ENCODE data around the gene RNASE12. TPM values are rescaled to one million over a fixed set of nuclear protein-coding genes. Genes with fewer than 3 reads are reported as not detected.

Gene RNASE12
- total RNA-seq (2022; extraction: Qiagen RNA extraction; ENCODE audit: low read depth) = not detected in 5 replicates

GRCh38 chr14:20591235-20591634, at the start of gene RNASE12:
RNASE12 (minus strand) TSS chr14:20591376; CDS start chr14:20590723, 653 bp downstream.

GRCh38 chr14:20587489-20588154, 3.6 kb downstream of the RNASE12 start, which contains the start of gene RNASE11:
RNASE11 (minus strand) TSS chr14:20588001.

GRCh38 chr14:20560961-20561360, 30.2 kb downstream of the RNASE12 start, which contains the start of gene RNASE9:
RNASE9 (minus strand) TSS chr14:20561047.

Other genes with a start within 250 kb of the RNASE12 start
- 19.4 to 24.7 TPM (median 22.5 TPM) in 5 replicates for gene PARP2, start 247.7 kb downstream of the RNASE12 start, total RNA-seq (2022; extraction: Qiagen RNA extraction; ENCODE audit: low read depth)
- gene TEP1, start 177.9 kb downstream of the RNASE12 start, total RNA-seq (2022; extraction: Qiagen RNA extraction; ENCODE audit: low read depth) = 10.0 to 11.9 TPM (median 10.7 TPM) in 5 replicates
- gene KLHL33, start 155.2 kb downstream of the RNASE12 start, total RNA-seq (2022; extraction: Qiagen RNA extraction; ENCODE audit: low read depth) = not detected in 5 replicates
- gene OSGEP, start 136.6 kb downstream of the RNASE12 start, total RNA-seq (2022; extraction: Qiagen RNA extraction; ENCODE audit: low read depth) = 24.1 to 29.4 TPM (median 26.2 TPM) in 5 replicates
- 262 to 275 TPM (median 266 TPM) in 5 replicates for gene APEX1, start 136.2 kb downstream of the RNASE12 start, total RNA-seq (2022; extraction: Qiagen RNA extraction; ENCODE audit: low read depth)
- gene PIP4P1, start 129.9 kb downstream of the RNASE12 start, total RNA-seq (2022; extraction: Qiagen RNA extraction; ENCODE audit: low read depth) = 32.2 to 37.0 TPM (median 33.3 TPM) in 5 replicates
- gene PNP, start 122.0 kb downstream of the RNASE12 start, total RNA-seq (2022; extraction: Qiagen RNA extraction; ENCODE audit: low read depth) = 166 to 227 TPM (median 176 TPM) in 5 replicates
- gene RNASE10, start 85.8 kb downstream of the RNASE12 start, total RNA-seq (2022; extraction: Qiagen RNA extraction; ENCODE audit: low read depth) = 0.20 to 0.37 TPM (median 0.27 TPM) in 5 replicates
- not detected in 5 replicates for gene RNASE9, start 30.3 kb downstream of the RNASE12 start, total RNA-seq (2022; extraction: Qiagen RNA extraction; ENCODE audit: low read depth)
- not detected in 5 replicates for gene RNASE11, start 3.4 kb downstream of the RNASE12 start, total RNA-seq (2022; extraction: Qiagen RNA extraction; ENCODE audit: low read depth)
- not detected in 5 replicates for gene OR6S1, start 50.3 kb upstream of the RNASE12 start, total RNA-seq (2022; extraction: Qiagen RNA extraction; ENCODE audit: low read depth)
- 5.8 to 11.8 TPM (median 8.6 TPM) in 5 replicates for gene RNASE4, start 93.2 kb upstream of the RNASE12 start, total RNA-seq (2022; extraction: Qiagen RNA extraction; ENCODE audit: low read depth)
- 8.0 to 11.2 TPM (median 8.6 TPM) in 5 replicates for gene ANG, start 97.4 kb upstream of the RNASE12 start, total RNA-seq (2022; extraction: Qiagen RNA extraction; ENCODE audit: low read depth)
- not detected in 5 replicates for gene EDDM3A, start 154.5 kb upstream of the RNASE12 start, total RNA-seq (2022; extraction: Qiagen RNA extraction; ENCODE audit: low read depth)
- not detected in 5 replicates for gene EDDM3B, start 177.0 kb upstream of the RNASE12 start, total RNA-seq (2022; extraction: Qiagen RNA extraction; ENCODE audit: low read depth)
- gene RNASE6, start 189.9 kb upstream of the RNASE12 start, total RNA-seq (2022; extraction: Qiagen RNA extraction; ENCODE audit: low read depth) = not detected in 5 replicates
- 0.22 to 0.36 TPM (median 0.26 TPM) in 4 of 5 replicates, not detected in the other for gene RNASE1, start 211.5 kb upstream of the RNASE12 start, total RNA-seq (2022; extraction: Qiagen RNA extraction; ENCODE audit: low read depth)

Measured in A549 treated with DMSO at 1 μM for 4 hours (cell line).